A549 (cell line): ENCODE results near the gene ANKS1B. TPM values are rescaled to one million over a fixed set of nuclear protein-coding genes. Genes with fewer than 3 reads are reported as not detected.

Experiments
- ATAC-seq, 2 experiments: fragments of 200-7000 bp in 1 of 2; fragments of >200 bp in 1 of 2; cut with Nextera tagmentation in 1 of 2; cut with Tn5 transposase in 1 of 2; 3 replicates each; pipeline versions ENCODE4 v1.8.0 to v1.9.1; 2018 to 2020; ENCODE audit warnings: mild to moderate bottlenecking in 1 of 2, moderate library complexity in 1 of 2
- CTCF ChIA-PET: fragments of 300-600 bp; sonication (Branson Sonifier 250); formaldehyde crosslinking; extraction: SDS; loops from one replicate; lab custom pipeline; 2021; ENCODE audit warnings: antibody characterized with exemption, inconsistent platforms; lab: Yijun Ruan, JAX
- POLR2A ChIA-PET: fragments of 350-600 bp; formaldehyde crosslinking; extraction: SDS; loops from one replicate; lab custom pipeline; 2021; ENCODE audit warnings: antibody characterized with exemption, inconsistent platforms; lab: Yijun Ruan, JAX
- DNase-seq, 2 experiments: peaks; one replicate each; pipeline versions ENCODE4 v3.0.0 to v3.0.0-alpha.2; 2011 to 2016; ENCODE audit warnings: low read depth in 1 of 2, low spot score in 1 of 2
- FAIRE-seq: peaks from 2 replicates; lab custom pipeline; 2011; peaks lifted over from hg19 to GRCh38; lab: Jason Lieb, UNC
- H3K27ac ChIP-seq, 2 experiments: fragments of >200 bp; sonication (Bioruptor Twin); formaldehyde crosslinking; 3 replicates each; pipeline ENCODE4 v1.5.1; 2016 to 2017
- H3K4me1 ChIP-seq: fragments of >200 bp; sonication (Bioruptor Twin); formaldehyde crosslinking; 3 replicates; pipeline ENCODE4 v1.6.1; 2016
- H3K4me2 ChIP-seq: fragments of >200 bp; sonication (Bioruptor Twin); formaldehyde crosslinking; 3 replicates; pipeline ENCODE4 v1.6.1; 2016
- H3K4me3 ChIP-seq: fragments of >200 bp; sonication (Bioruptor Twin); formaldehyde crosslinking; 3 replicates; pipeline ENCODE4 v1.5.1; 2016
- H3K9me3 ChIP-seq: fragments of >200 bp; sonication (Bioruptor Twin); formaldehyde crosslinking; 3 replicates; pipeline ENCODE4 v1.6.1; 2016
- CHD2 ChIP-seq: fragments of 150-350 bp; IDR thresholded peaks from 2 replicates; pipeline ENCODE4 v1.6.1; 2014; ENCODE audit warnings: low read length; ENCODE audit not compliant: partially characterized antibody
- CHD4 ChIP-seq: fragments of 200-600 bp; sonication (generic); IDR thresholded peaks from 2 replicates; pipeline ENCODE4 v1.6.1; 2016; ENCODE audit warnings: antibody characterized with exemption, mild to moderate bottlenecking, borderline replicate concordance
- EP300 ChIP-seq, 2 experiments: fragments of >200 bp; sonication (Bioruptor Twin); formaldehyde crosslinking; IDR thresholded peaks; 2 replicates in 1 of 2; 3 replicates in 1 of 2; pipeline ENCODE4 v1.6.1; 2016 to 2017
- ESRRA ChIP-seq: fragments of 150-350 bp; IDR thresholded peaks from 2 replicates; pipeline ENCODE4 v1.6.1; 2014; ENCODE audit warnings: mild to moderate bottlenecking, low read length, borderline replicate concordance
- HEYL ChIP-seq: fragments of 250-450 bp; sonication (Bioruptor Pico); IDR thresholded peaks from 2 replicates; pipeline ENCODE4 v1.8.0; 2021; ENCODE audit warnings: mild to moderate bottlenecking, moderate library complexity
- HOXA7 ChIP-seq: fragments of 250-450 bp; sonication (Bioruptor Pico); IDR thresholded peaks from 2 replicates; pipeline ENCODE4 v1.5.0; 2020; ENCODE audit warnings: mild to moderate bottlenecking, moderate library complexity
- JUN ChIP-seq, 2 experiments: fragments of >200 bp; sonication (Bioruptor Twin); formaldehyde crosslinking; IDR thresholded peaks; 2 replicates in 1 of 2; 3 replicates in 1 of 2; pipeline ENCODE4 v1.6.1; 2016 to 2017
- JUNB ChIP-seq: fragments of >200 bp; sonication (Bioruptor Twin); formaldehyde crosslinking; IDR thresholded peaks from 2 replicates; pipeline ENCODE4 v1.6.1; 2016
- MAFK ChIP-seq: fragments of 450-650 bp; IDR thresholded peaks from 2 replicates; pipeline ENCODE4 v1.6.1; 2014; ENCODE audit not compliant: partially characterized antibody
- MYC ChIP-seq: IDR thresholded peaks from 2 replicates; pipeline ENCODE4 v1.6.1; 2012; ENCODE audit warnings: mild to moderate bottlenecking, inconsistent platforms, low read length, improper control_type of control experiment, borderline replicate concordance
- NPAS2 ChIP-seq: fragments of 250-450 bp; sonication (Bioruptor Pico); IDR thresholded peaks from 2 replicates; pipeline ENCODE4 v1.8.0; 2022; ENCODE audit warnings: mild to moderate bottlenecking, moderate library complexity, borderline replicate concordance
- NR3C1 ChIP-seq: fragments of >200 bp; sonication (Bioruptor Twin); formaldehyde crosslinking; IDR thresholded peaks from 3 replicates; pipeline ENCODE4 v1.6.1; 2017
- SMC3 ChIP-seq: fragments of >200 bp; sonication (Bioruptor Twin); formaldehyde crosslinking; IDR thresholded peaks from 3 replicates; pipeline ENCODE4 v1.6.1; 2018; ENCODE audit warnings: inconsistent platforms
- SREBF2 ChIP-seq: fragments of 450-650 bp; IDR thresholded peaks from 2 replicates; pipeline ENCODE4 v1.6.1; 2014; ENCODE audit warnings: mild to moderate bottlenecking, moderate library complexity
- TFCP2L1 ChIP-seq: fragments of 250-450 bp; sonication (Bioruptor Pico); IDR thresholded peaks from 2 replicates; pipeline ENCODE4 v1.5.0; 2021; ENCODE audit warnings: mild to moderate bottlenecking
- TP53 ChIP-seq: fragments of 250-450 bp; sonication (Bioruptor Pico); IDR thresholded peaks from 2 replicates; pipeline ENCODE4 v1.5.0; 2021; ENCODE audit warnings: mild to moderate bottlenecking, moderate library complexity
- ZNF302 ChIP-seq: fragments of 250-450 bp; sonication (Bioruptor Pico); IDR thresholded peaks from 2 replicates; pipeline ENCODE4 v1.9.0; 2021; ENCODE audit warnings: inconsistent platforms, mild to moderate bottlenecking, moderate library complexity
- WGBS: methylation state at CpG from one replicate; pipeline ENCODE4 v1.1.6; 2017; ENCODE audit errors: missing lambda C conversion rate; 5-methylcytosine and 5-hydroxymethylcytosine counted together
- polyA plus RNA-seq, 4 experiments: library from polyadenylated mRNA; depleted of rRNA in 3 of 4; stranded (reverse); fragments of >200 nt; fragmentation: RNase III in 1 of 4; extraction: RNeasy Plus Mini Kit Qiagen cat#74134 plus additional on column Dnase treatment in 1 of 4; gene quantifications; 2 replicates in 3 of 4; 3 replicates in 1 of 4; pipeline ENCODE4 v1.2.3, GENCODE V29; 2011 to 2017
- TF ChIP-seq, protein P1 (sequence below): IDR thresholded peaks from 2 replicates; pipeline ENCODE4 v1.6.1; 2012; ENCODE audit warnings: low read depth, borderline replicate concordance
- TF ChIP-seq, protein P2 (sequence below): fragments of >200 bp; sonication (Bioruptor Twin); formaldehyde crosslinking; IDR thresholded peaks from 3 replicates; pipeline ENCODE4 v1.6.1; 2016
- TF ChIP-seq, protein P3 (sequence below): fragments of >200 bp; sonication (Bioruptor Twin); formaldehyde crosslinking; IDR thresholded peaks from 3 replicates; pipeline ENCODE4 v1.5.1; 2016
- TF ChIP-seq, protein P4 (sequence below): fragments of 150-350 bp; IDR thresholded peaks from 2 replicates; pipeline ENCODE4 v1.6.1; 2014; ENCODE audit warnings: low read depth, mild to moderate bottlenecking, low read length
- TF ChIP-seq, protein P5 (sequence below): fragments of 450-650 bp; IDR thresholded peaks from 2 replicates; pipeline ENCODE4 v1.6.1; 2014; ENCODE audit warnings: antibody characterized with exemption

ANKS1B gene
- polyA plus RNA-seq, 2 of the 4 experiments (the other 2 are of a cell fraction), result 1.5 to 2.2 TPM

DNA sequence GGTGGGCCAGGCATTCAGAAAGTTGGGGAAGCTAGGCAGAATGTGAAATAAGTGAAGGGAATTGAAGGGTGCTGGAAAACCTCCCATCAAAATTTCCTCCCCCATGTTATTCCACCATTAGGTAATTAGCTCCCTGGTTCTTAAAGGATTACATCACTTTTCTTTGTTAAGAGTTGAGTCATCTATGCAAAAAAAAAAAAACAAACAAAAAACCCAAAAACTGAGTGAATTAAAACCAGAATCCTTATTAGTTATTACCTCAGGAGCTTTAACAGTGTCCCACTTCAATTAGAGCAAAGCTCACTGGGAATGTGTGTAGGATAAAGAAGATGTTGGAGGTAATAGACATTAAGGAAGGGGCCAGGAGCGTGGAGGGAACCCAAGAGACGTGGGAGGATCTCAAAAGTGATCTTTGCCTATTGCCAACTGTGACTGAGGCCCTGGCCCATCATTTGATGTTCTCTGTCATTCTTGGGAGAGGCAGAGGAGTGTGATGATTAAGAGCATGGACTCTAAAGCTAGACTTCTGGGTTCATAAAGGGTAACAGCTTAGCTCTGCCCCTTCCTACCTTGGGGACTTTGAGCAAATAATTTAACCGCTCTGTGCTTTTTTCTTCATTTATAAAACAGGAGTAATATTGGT lies 975.0 kb downstream of the ANKS1B start:
- no peak for DNase-seq
- CTCF ChIA-PET, result interaction anchor here (0.5 to 4.8 kb wide), 4 partner anchors 11 to 311 kb away, joined by 3 to 29 read pairs (median 4); no protein-coding TSS in a partner anchor
- no peaks in the 10 kb centered on the region for H3K4me1 ChIP-seq

DNA sequence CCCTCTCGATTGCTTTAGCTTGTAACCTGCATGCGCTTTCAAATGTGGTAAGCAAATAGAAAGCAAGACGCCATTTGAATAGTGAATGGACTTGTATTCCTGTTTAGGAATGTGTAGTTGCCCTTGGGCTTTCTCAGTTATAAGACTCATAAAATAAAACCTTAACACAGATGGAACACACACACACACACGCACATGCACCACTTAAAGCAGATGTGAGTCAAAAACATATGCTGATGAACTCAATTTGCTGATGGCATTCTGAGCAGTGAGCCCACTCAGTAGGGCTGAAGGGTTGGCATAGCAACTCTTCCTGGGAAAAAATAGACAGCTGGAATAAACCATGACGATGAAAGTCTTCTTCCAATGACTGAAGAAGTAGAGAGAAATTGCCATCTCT lies 979.1 kb downstream of the ANKS1B start:
- FAIRE-seq, result no peak
- POLR2A ChIA-PET, result no interaction called here
- 27% methylated on average over 5 of the region's 5 CpGs for WGBS

More for the DNA sequence above, 975.0 kb downstream of the ANKS1B start:
- TF ChIP-seq HEYL (CRISPR knock-in tag), result no peak
- no peak for TF ChIP-seq NR3C1
- no peak for TF ChIP-seq EP300 (IDR thresholded peaks at IDR 0.05)
- TF ChIP-seq, protein P1, sequence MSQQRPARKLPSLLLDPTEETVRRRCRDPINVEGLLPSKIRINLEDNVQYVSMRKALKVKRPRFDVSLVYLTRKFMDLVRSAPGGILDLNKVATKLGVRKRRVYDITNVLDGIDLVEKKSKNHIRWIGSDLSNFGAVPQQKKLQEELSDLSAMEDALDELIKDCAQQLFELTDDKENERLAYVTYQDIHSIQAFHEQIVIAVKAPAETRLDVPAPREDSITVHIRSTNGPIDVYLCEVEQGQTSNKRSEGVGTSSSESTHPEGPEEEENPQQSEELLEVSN, result no peak
- TF ChIP-seq, protein P2, sequence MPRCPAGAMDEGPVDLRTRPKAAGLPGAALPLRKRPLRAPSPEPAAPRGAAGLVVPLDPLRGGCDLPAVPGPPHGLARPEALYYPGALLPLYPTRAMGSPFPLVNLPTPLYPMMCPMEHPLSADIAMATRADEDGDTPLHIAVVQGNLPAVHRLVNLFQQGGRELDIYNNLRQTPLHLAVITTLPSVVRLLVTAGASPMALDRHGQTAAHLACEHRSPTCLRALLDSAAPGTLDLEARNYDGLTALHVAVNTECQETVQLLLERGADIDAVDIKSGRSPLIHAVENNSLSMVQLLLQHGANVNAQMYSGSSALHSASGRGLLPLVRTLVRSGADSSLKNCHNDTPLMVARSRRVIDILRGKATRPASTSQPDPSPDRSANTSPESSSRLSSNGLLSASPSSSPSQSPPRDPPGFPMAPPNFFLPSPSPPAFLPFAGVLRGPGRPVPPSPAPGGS, result no peak
- TF ChIP-seq MAFK, result no peak
- TF ChIP-seq TFCP2L1, result no peak
- TF ChIP-seq ESRRA, result no peak
- TF ChIP-seq SMC3, result no peak
- TF ChIP-seq JUNB, result no peak
- no peak for TF ChIP-seq SREBF2
- TF ChIP-seq JUN (IDR thresholded peaks at IDR 0.05), result no peak
- TF ChIP-seq, protein P3, sequence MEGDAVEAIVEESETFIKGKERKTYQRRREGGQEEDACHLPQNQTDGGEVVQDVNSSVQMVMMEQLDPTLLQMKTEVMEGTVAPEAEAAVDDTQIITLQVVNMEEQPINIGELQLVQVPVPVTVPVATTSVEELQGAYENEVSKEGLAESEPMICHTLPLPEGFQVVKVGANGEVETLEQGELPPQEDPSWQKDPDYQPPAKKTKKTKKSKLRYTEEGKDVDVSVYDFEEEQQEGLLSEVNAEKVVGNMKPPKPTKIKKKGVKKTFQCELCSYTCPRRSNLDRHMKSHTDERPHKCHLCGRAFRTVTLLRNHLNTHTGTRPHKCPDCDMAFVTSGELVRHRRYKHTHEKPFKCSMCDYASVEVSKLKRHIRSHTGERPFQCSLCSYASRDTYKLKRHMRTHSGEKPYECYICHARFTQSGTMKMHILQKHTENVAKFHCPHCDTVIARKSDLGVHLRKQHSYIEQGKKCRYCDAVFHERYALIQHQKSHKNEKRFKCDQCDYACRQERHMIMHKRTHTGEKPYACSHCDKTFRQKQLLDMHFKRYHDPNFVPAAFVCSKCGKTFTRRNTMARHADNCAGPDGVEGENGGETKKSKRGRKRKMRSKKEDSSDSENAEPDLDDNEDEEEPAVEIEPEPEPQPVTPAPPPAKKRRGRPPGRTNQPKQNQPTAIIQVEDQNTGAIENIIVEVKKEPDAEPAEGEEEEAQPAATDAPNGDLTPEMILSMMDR, result no peak
- TF ChIP-seq, protein P4, sequence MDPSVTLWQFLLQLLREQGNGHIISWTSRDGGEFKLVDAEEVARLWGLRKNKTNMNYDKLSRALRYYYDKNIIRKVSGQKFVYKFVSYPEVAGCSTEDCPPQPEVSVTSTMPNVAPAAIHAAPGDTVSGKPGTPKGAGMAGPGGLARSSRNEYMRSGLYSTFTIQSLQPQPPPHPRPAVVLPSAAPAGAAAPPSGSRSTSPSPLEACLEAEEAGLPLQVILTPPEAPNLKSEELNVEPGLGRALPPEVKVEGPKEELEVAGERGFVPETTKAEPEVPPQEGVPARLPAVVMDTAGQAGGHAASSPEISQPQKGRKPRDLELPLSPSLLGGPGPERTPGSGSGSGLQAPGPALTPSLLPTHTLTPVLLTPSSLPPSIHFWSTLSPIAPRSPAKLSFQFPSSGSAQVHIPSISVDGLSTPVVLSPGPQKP, result no peak
- FAIRE-seq (no peak), ATAC-seq (no peak)
- Histone ChIP-seq H3K27ac (no peak overlapping the region), H3K4me2 (no peak overlapping the region), H3K9me3 (no peaks in the 10 kb centered on the region), H3K4me3 (no peak overlapping the region)
- WGBS, result 25% methylated on average over 3 of the region's 3 CpGs
- POLR2A ChIA-PET, result no interaction called here

More for the DNA sequence above, 979.1 kb downstream of the ANKS1B start:
- H3K9me3 ChIP-seq, result no peaks in the 10 kb centered on the region
- no peak overlapping the region for H3K4me3 ChIP-seq
- no peaks in the 10 kb centered on the region for H3K4me1 ChIP-seq
- H3K27ac ChIP-seq, result no peak overlapping the region
- no peak for DNase-seq
- ATAC-seq, result no peak
- CTCF ChIA-PET, result no interaction called here
- TF ChIP-seq MYC, result no peak
- TF ChIP-seq TP53 (CRISPR knock-in tag), result no peak
- no peak for TF ChIP-seq CHD4
- no peak for TF ChIP-seq EP300 (IDR thresholded peaks at IDR 0.05)
- TF ChIP-seq HOXA7, result no peak
- TF ChIP-seq CHD2, result no peak
- TF ChIP-seq SMC3, result no peak
- TF ChIP-seq, protein P5, sequence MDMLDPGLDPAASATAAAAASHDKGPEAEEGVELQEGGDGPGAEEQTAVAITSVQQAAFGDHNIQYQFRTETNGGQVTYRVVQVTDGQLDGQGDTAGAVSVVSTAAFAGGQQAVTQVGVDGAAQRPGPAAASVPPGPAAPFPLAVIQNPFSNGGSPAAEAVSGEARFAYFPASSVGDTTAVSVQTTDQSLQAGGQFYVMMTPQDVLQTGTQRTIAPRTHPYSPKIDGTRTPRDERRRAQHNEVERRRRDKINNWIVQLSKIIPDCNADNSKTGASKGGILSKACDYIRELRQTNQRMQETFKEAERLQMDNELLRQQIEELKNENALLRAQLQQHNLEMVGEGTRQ, result no peak
- TF ChIP-seq NPAS2 (CRISPR knock-in tag), result no peak
- no peak for TF ChIP-seq JUN (IDR thresholded peaks at IDR 0.05)
- TF ChIP-seq ZNF302 (CRISPR knock-in tag), result no peak
- TF ChIP-seq, all 56 proteins: peak for 0
- no peak overlapping the region for H3K4me2 ChIP-seq
